Body of pancreas (tissue), 4 donors: ENCODE measurements around the gene FGD3. TPM values are rescaled to one million over a fixed set of nuclear protein-coding genes. Genes with fewer than 3 reads are reported as not detected.
"Not testable (repeated sequence)": the region's sequence is repeated elsewhere in the genome, so short reads cannot be mapped to it uniquely, and the experiment has no call there.

Experiments used
- ATAC-seq: fragments of 150-250 bp; one replicate; pipeline ENCODE4 v1.9.1; 2016
- DNase-seq, 4 donors: peaks; one replicate each; pipeline ENCODE4 v3.0.0-alpha.2; 2019
- H3K27ac ChIP-seq, 4 donors: fragments of 200-600 bp; sonication (generic); 1 replicate in 3 of 4; 2 replicates in 1 of 4; pipeline versions ENCODE4 v1.5.1 to v1.6.1; 2016 to 2019; ENCODE audit warnings: mild to moderate bottlenecking in 1 of 4, mixed read lengths in 1 of 4, moderate library complexity in 1 of 4
- H3K27me3 ChIP-seq, 2 donors: fragments of 200-600 bp; sonication (generic); one replicate each; pipeline ENCODE4 v1.6.0; 2016; ENCODE audit warnings: mild to moderate bottlenecking in 1 of 2
- H3K36me3 ChIP-seq, 2 donors: fragments of 200-600 bp; sonication (generic); replicated peaks in 1 of 2; 2 replicates each; pipeline ENCODE4 v1.5.1; 2016; ENCODE audit warnings: low read depth in 2 of 2; ENCODE audit not compliant: insufficient read depth in 1 of 2
- H3K4me1 ChIP-seq: fragments of 200-600 bp; sonication (generic); one replicate; pipeline ENCODE4 v1.6.0; 2016
- H3K4me3 ChIP-seq, 2 donors: fragments of 200-600 bp; sonication (generic); 1 replicate in 1 of 2; 2 replicates in 1 of 2; pipeline ENCODE4 v1.5.1; 2016 to 2019
- H3K9me3 ChIP-seq, 3 donors: fragments of 200-600 bp; sonication (generic); 1 replicate in 2 of 3; 2 replicates in 1 of 3; pipeline ENCODE4 v1.5.1; 2016
- CTCF ChIP-seq, 7 experiments: fragments of 450-650 bp in 4 of 7; fragments of 200-600 bp in 3 of 7; sonication (generic) in 3 of 7; IDR thresholded peaks; one replicate each; pipeline ENCODE4 v1.5.1; 2016 to 2019; ENCODE audit warnings: antibody characterized with exemption in 7 of 7
- POLR2A ChIP-seq, 3 donors: fragments of 450-650 bp; IDR thresholded peaks; one replicate each; pipeline ENCODE4 v1.6.1; 2016; ENCODE audit warnings: antibody characterized with exemption in 3 of 3, mild to moderate bottlenecking in 2 of 3
- WGBS, 2 donors: methylation state at CpG; one replicate each; pipeline ENCODE4 v1.1.5; 2017; 5-methylcytosine and 5-hydroxymethylcytosine counted together
- intact Hi-C: fragments of 100-400 bp; cut with DNase I; formaldehyde crosslinking; loops from one replicate; pipeline ENCODE4 v1.15.1; 2023
- total RNA-seq, 2 donors: library from RNA; depleted of rRNA; stranded (reverse); fragments of >200 nt; gene quantifications; one replicate each; pipeline ENCODE4 v1.1.0, GENCODE V29; 2016

The FGD3 gene
- total RNA-seq, 2 donors from 2014 or later = 12.2 to 13.2 TPM

DNA sequence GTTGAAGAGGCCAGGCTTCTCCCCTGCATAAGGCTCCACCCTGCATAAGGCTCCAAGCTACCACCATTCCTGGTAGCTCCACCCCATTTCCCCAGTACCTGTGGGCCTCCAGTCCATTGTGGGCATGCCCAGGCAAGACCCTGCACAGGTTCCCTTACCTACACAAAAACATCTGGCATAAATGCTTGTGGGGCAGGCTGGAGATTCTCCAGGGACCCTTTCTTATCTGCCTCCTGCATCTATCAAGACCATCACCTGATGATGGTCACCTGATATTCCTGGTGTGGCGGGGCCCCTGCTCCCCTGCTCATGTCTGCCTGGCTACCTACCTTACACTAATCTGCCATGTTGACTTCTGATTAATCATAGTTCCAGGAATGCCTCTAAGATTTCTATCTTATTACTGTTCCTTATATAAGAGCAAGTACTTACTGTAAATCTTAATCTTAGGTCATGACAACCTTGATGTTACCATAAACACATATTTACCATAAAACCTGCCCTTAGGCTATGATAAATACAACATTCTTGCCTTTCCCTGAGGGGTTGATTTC is 41.0 kb downstream of the FGD3 start:
- ATAC-seq (no peak), DNase-seq (no peak)
- no peak overlapping the region for H3K27ac ChIP-seq

DNA sequence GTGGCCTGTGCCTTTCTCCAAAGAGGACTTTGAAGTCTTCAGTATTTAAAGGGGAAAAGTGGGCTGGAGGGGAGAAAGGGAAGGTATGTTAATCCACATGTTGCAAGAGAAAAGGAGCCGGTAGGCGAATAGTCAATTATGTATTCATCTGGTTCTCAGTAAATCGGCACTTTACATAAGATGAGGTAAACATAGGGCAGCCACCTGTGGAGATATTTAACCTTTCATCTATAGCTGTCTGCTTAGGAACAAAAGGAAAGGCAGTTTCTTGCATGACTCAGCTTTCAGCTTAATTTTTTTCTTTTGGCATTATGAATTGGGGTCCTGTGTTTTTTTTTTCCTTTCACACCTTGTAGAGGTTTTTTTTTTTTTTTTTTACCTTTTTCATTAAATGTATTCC is 42.2 kb downstream of the FGD3 start:
- Histone ChIP-seq H3K9me3 (no peaks in the 10 kb centered on the region), H3K36me3 (no peaks in the 10 kb centered on the region), H3K4me1 (no peaks in the 10 kb centered on the region), H3K4me3 (no peak overlapping the region), H3K27ac (no peak overlapping the region), H3K27me3 (no peaks in the 10 kb centered on the region)
- DNase-seq (no peak), ATAC-seq (no peak)
- intact Hi-C loops = no loop called here
- TF ChIP-seq CTCF (IDR thresholded peaks at IDR 0.05) = no peak
- TF ChIP-seq POLR2A (IDR thresholded peaks at IDR 0.05) = no peak
- WGBS, 2 donors = 39 to 49% methylated on average over 3 of the region's 3 CpGs

More for the DNA sequence above, 41.0 kb downstream of the FGD3 start:
- TF ChIP-seq CTCF (IDR thresholded peaks at IDR 0.05) (no peak), POLR2A (IDR thresholded peaks at IDR 0.05) (no peak)
- H3K27me3 ChIP-seq = no peaks in the 10 kb centered on the region
- no peaks in the 10 kb centered on the region for H3K9me3 ChIP-seq
- WGBS, 2 donors = 94 to 100% methylated on average over 1 of the region's 1 CpG
- no peaks in the 10 kb centered on the region for H3K36me3 ChIP-seq
- no peaks in the 10 kb centered on the region for H3K4me1 ChIP-seq
- H3K4me3 ChIP-seq = no peak overlapping the region
- intact Hi-C loops = no loop called here

GRCh38 chr9:92990461-92990860 is 43.1 kb downstream of the FGD3 start:
- Histone ChIP-seq H3K27ac (no peak overlapping the region), H3K36me3 (no peaks in the 10 kb centered on the region), H3K4me3 (no peak overlapping the region), H3K9me3 (no peaks in the 10 kb centered on the region), H3K4me1 (no peaks in the 10 kb centered on the region), H3K27me3 (no peaks in the 10 kb centered on the region)
- DNase-seq (no peak), ATAC-seq (no peak)
- TF ChIP-seq POLR2A (IDR thresholded peaks at IDR 0.05) (no peak), CTCF (IDR thresholded peaks at IDR 0.05) (no peak)
- 80 to 85% methylated on average over 3 of the region's 3 CpGs for WGBS, 2 donors
- intact Hi-C loops = no loop called here

DNA sequence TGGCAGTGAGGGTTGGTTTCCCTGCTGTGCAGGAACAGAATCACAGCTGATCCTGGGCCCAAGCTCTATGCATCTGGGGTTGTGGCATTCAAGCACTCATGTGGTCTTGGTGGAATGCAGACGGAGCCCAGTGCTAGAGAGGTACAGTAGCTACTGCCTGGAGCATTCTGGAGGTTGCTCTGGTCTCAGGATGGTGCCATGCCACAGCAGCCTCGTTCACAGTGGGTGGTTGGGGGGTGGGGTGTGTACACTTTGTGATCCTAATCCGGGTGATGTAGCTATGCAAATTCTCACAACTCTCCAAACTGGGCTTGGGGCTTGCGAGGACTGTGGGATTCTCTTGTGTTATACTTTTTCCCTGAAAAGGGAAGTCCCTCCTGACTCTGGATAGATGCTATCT is 45.2 kb downstream of the FGD3 start:
- 76 to 95% methylated on average over 2 to 4 of the region's 4 CpGs for WGBS, 2 donors
- intact Hi-C loops = no loop called here
- Histone ChIP-seq H3K4me3 (no peak overlapping the region), H3K36me3 (no peaks in the 10 kb centered on the region), H3K27me3 (no peaks in the 10 kb centered on the region), H3K27ac (no peak overlapping the region), H3K9me3 (no peaks in the 10 kb centered on the region), H3K4me1 (no peaks in the 10 kb centered on the region)
- TF ChIP-seq CTCF (IDR thresholded peaks at IDR 0.05) = no peak
- no peak for TF ChIP-seq POLR2A (IDR thresholded peaks at IDR 0.05)
- ATAC-seq (no peak), DNase-seq (no peak)

- H3K4me3 ChIP-seq, DNase-seq, H3K4me1 ChIP-seq, H3K27ac ChIP-seq, intact Hi-C loops, H3K9me3 ChIP-seq, H3K27me3 ChIP-seq, ATAC-seq, H3K36me3 ChIP-seq: not testable (repeated sequence)
- WGBS, 2 donors = 72 to 79% methylated on average over 8 of the region's 10 CpGs
Observed at GRCh38 chr9:92998871-92999270, 51.5 kb downstream of the FGD3 start.
